Measurements from ENCODE around the gene ARHGAP18. TPM values are rescaled to one million over a fixed set of nuclear protein-coding genes. Genes with fewer than 3 reads are reported as not detected.

The ARHGAP18 gene
- total RNA-seq, 4 donors from 2014 or later: 29.1 to 47.2 (median 38.5) TPM

- DNase-seq (ENCODE audit: low spot score): no peak
- TF ChIP-seq CTCF (IDR thresholded peaks at IDR 0.05): no peak
- ATAC-seq (ENCODE audit: low FRiP score): no peak
Measured at GRCh38 chr6:129685662-129686031, 24.3 kb downstream of the ARHGAP18 start.

GRCh38 chr6:129684903-129685661, 24.9 kb downstream of the ARHGAP18 start:
- TF ChIP-seq CTCF (IDR thresholded peaks at IDR 0.05): no peak
- no peak for DNase-seq (ENCODE audit: low spot score)
- no peak for ATAC-seq (ENCODE audit: low FRiP score)

DNA sequence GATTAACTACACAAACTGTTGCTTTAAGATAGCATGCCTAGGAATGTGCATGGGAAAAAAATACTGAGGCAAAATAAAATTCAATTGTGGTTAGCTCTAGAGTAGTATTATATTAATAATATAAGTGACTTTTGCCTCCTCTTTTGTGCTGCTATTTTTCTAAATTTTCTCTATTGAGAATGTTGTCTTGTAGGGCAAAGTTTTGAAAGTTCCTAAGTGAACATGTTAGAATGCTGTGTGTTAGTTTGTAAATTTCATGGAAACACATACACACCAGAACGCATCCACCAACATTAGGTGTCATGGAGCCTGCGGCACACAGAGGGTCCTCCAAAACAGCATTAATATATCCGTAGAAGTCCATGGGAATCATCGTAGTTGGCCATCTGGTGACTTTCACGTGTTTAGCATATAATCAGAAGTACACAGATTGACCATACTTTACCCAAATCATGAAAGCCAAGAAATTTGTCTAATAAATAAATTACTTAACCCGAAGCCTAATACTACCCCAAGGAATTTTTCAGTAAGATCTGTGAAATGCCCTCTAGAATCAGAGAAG, 25.6 kb downstream of the ARHGAP18 start:
- DNase-seq (ENCODE audit: low spot score) (no peak), ATAC-seq (ENCODE audit: low FRiP score) (no peak)
- no peak for TF ChIP-seq CTCF (IDR thresholded peaks at IDR 0.05)

GRCh38 chr6:129683601-129684322, 26.2 kb downstream of the ARHGAP18 start:
- no peak for TF ChIP-seq CTCF (IDR thresholded peaks at IDR 0.05)
- ATAC-seq (ENCODE audit: low FRiP score): peak; percentile 90
- no peak for DNase-seq (ENCODE audit: low spot score)

GRCh38 chr6:129681913-129682205, 28.1 kb downstream of the ARHGAP18 start:
- no peak for ATAC-seq (ENCODE audit: low FRiP score)
- no peak for DNase-seq (ENCODE audit: low spot score)
- no peak for TF ChIP-seq CTCF (IDR thresholded peaks at IDR 0.05)

GRCh38 chr6:129680633-129681032, 29.3 kb downstream of the ARHGAP18 start:
- TF ChIP-seq CTCF (IDR thresholded peaks at IDR 0.05): no peak
- no peak for DNase-seq (ENCODE audit: low spot score)
- no peak for ATAC-seq (ENCODE audit: low FRiP score)
